Stimulated activated CD4-positive, alpha-beta T cell treated with anti-CD3 and anti-CD28 coated beads, TNF-alpha, amount 100 ng/mL, for 4 hours (primary cell): ENCODE results near the gene IFT52.
"Not testable (repeated sequence)": the region's sequence is repeated elsewhere in the genome, so short reads cannot be mapped to it uniquely, and the experiment has no call there.

Experiments
- DNase-seq, 3 experiments: peaks; one replicate each; pipeline ENCODE4 v3.0.0-alpha.2; 2020; ENCODE audit warnings: low read depth in 3 of 3

The IFT52 gene

GRCh38 chr20:43568706-43569105, 22.0 kb upstream of the IFT52 start:
- DNase-seq = no peak

- DNase-seq = no peak
Measured at GRCh38 chr20:43569282-43569681, 21.5 kb upstream of the IFT52 start.

- no peak for DNase-seq
Measured at GRCh38 chr20:43570496-43570895, 20.2 kb upstream of the IFT52 start.

GRCh38 chr20:43571310-43571709, 19.4 kb upstream of the IFT52 start:
- DNase-seq = no peak

GRCh38 chr20:43571771-43572170, 19.0 kb upstream of the IFT52 start:
- no peak for DNase-seq

GRCh38 chr20:43572891-43573290, 17.8 kb upstream of the IFT52 start:
- no peak for DNase-seq

GRCh38 chr20:43576108-43576507, 14.6 kb upstream of the IFT52 start:
- no peak for DNase-seq

- DNase-seq = no peak
Measured at GRCh38 chr20:43579861-43580793, 10.6 kb upstream of the IFT52 start.

GRCh38 chr20:43583133-43583864, 7.4 kb upstream of the IFT52 start:
- DNase-seq = no peak

GRCh38 chr20:43583982-43584432, 6.7 kb upstream of the IFT52 start:
- DNase-seq = no peak

- no peak for DNase-seq
Measured at GRCh38 chr20:43584448-43585136, 6.1 kb upstream of the IFT52 start.

GRCh38 chr20:43586641-43587040, 4.1 kb upstream of the IFT52 start:
- no peak for DNase-seq

- DNase-seq = not testable (repeated sequence)
Measured at GRCh38 chr20:43588526-43588925, 2.2 kb upstream of the IFT52 start.

GRCh38 chr20:43590036-43590391, 723 bp upstream of the IFT52 start:
- no peak for DNase-seq

GRCh38 chr20:43601960-43602359, 11.2 kb downstream of the IFT52 start:
- not testable (repeated sequence) for DNase-seq

GRCh38 chr20:43603124-43603523, 12.4 kb downstream of the IFT52 start:
- no peak for DNase-seq

GRCh38 chr20:43605715-43606114, 15.0 kb downstream of the IFT52 start:
- no peak for DNase-seq

GRCh38 chr20:43607278-43607677, 16.5 kb downstream of the IFT52 start:
- not testable (repeated sequence) for DNase-seq

- DNase-seq = no peak
Measured at GRCh38 chr20:43631598-43631997, 40.9 kb downstream of the IFT52 start.

GRCh38 chr20:43636429-43636828, 45.7 kb downstream of the IFT52 start:
- no peak for DNase-seq

GRCh38 chr20:43642548-43642947, 51.8 kb downstream of the IFT52 start:
- no peak for DNase-seq

- no peak for DNase-seq
Measured at GRCh38 chr20:43650997-43651525, 60.3 kb downstream of the IFT52 start.
